ENCODE results near the gene ADM.

DNA sequence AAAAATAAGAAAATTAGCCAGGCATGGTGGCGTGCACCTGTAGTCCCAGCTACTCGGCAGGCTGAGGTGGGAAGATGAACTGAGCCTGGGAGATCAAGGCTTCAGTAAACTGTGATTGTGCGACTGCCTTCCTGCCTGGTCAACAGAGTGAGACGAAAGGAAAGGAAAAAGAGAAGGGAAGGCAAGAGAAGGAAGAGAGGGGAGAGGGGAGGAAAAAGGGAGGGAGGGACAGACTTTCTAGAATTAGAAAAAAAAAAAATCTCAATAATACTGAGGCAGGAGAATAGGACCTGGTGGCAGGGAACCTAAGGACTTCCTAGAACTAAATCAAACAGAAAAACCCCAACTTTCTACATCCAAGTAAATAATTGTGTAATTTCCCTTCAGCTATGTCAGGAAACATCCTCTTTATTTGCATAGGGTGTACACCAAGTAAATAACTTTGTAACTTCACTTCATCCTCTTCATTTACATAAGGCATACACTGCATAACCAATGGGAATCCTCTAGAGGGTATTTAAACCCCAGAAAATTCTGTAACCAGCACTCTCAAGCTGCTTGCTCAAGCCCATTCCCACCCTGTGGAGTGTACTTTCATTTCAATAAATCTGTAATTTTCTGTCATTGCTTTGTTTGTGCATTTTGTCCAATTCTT, 19.6 kb upstream of the ADM start:
- no peak for TF ChIP-seq CTCF (IDR thresholded peaks at IDR 0.05)
- TF ChIP-seq POLR2A (IDR thresholded peaks at IDR 0.05) = no peak
